ENCODE measurements around the gene NKX1-1. TPM values are rescaled to one million over a fixed set of nuclear protein-coding genes. Genes with fewer than 3 reads are reported as not detected.

Gene NKX1-1
- total RNA-seq, 4 donors from 2014 or later, result not detected

DNA sequence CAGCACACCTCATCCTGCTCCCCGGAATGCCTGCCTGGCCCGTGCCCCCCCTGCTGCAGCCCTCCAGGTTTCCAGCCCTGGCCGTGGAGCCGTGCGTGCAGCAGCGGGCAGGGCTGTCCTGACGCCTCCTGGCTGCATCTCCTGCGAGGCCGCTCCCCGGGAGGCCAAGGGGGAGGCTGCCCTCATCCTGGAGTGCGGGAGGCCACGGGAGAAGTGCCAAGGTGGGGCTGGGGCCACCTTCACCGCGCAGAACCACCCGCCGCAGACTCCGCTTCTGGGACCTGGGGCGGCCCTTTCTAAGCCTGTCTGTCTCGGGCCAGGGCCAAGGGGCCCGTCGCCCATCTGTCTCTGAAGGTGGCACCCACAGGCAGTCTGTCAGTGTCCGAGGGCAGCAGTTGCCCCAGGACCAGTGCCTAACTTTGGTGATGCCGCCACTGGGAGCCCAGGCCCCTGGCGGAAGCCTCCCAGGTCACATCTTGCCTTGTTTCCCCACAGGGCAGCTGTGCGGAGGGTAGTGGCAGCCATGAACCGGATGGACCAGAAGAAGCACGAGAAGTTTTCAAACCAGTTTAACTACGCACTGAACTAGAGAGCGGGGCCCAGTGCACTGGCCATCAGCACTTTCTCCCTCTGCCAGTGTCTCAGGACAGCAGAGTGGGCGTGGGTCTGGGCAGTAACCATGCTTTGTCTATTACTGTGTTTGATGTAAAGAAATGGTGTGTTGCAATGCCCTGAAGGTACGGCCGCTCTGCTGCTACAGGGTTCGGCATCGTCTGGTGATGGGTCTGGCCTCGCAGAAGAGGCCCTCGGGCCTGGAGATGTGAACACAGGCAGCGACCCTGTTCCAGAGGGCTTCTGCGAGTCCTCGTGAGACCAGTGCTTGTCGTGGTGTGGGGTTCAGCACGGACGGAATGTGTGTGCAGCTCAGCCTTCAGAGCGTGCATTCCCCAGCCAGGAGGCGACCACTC is 20.6 kb downstream of the NKX1-1 start:
- H3K9me3 ChIP-seq, result peaks cover 4% of the 10 kb centered on the region
- no peaks in the 10 kb centered on the region for H3K27me3 ChIP-seq
- H3K36me3 ChIP-seq, result peaks cover 66% of the 10 kb centered on the region
- 93% methylated on average over 25 of the region's 44 CpGs for WGBS
- TF ChIP-seq EP300 (IDR thresholded peaks at IDR 0.05), result no peak
- no peak for TF ChIP-seq POLR2A (IDR thresholded peaks at IDR 0.05)
- TF ChIP-seq CTCF (IDR thresholded peaks at IDR 0.05), result no peak
- TF ChIP-seq POLR2AphosphoS5 (IDR thresholded peaks at IDR 0.05), result no peak
- no peak overlapping the region for H3K4me3 ChIP-seq
- H3K27ac ChIP-seq, result no peak overlapping the region
- peak in 1 of 2 donors; percentile 54 for DNase-seq (ENCODE audit: low spot score in 2 of 2)
- no peaks in the 10 kb centered on the region for H3K4me1 ChIP-seq

DNA sequence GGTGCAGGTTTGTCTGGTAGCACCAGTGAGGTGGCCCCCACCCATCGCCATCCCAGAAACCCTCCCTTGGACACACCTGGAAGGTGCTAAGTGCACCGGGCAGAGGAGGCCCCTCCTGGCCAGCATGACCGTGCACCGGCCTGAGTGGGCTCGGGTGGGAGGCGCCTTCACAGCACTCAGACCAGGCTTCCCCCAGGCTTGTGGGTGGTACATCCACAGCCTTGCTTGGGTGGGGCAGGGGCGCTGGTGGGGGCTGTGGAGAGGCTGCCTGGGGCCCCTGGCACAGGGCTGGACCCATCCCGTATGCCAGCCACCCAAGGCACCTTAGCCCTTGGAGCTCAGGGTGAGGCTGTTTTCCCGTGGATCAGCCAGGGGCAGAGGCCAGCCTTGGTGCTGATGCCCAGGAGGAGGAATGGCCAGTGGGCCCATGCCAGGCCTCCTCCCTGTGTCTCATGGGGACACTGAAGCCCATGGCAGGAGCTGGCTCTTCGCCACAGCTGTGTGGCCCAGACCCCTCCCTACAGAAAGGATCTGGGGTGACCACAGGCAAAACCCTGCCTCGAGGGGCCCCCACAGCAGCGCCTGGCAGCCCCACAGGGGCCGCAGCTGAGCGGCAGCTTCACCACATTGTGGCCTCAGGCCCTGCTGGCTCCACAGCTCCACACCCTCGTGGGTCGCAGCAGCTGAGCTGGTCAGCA is 21.4 kb downstream of the NKX1-1 start:
- peak in 1 of 2 donors; percentile 60 for DNase-seq (ENCODE audit: low spot score in 2 of 2)
- Histone ChIP-seq H3K27me3 (no peaks in the 10 kb centered on the region), H3K36me3 (peaks cover 74% of the 10 kb centered on the region)

GRCh38 chr4:1383728-1384591 is 22.3 kb downstream of the NKX1-1 start:
- H3K9me3 ChIP-seq, result peaks cover 4% of the 10 kb centered on the region
- H3K36me3 ChIP-seq, result peaks cover 74% of the 10 kb centered on the region
- 95% methylated on average over 21 of the region's 34 CpGs for WGBS
- H3K4me1 ChIP-seq, result no peaks in the 10 kb centered on the region
- H3K27me3 ChIP-seq, result no peaks in the 10 kb centered on the region
- DNase-seq (ENCODE audit: low spot score in 2 of 2), result peak in 1 of 2 donors; percentile 52
- H3K4me3 ChIP-seq, result no peak overlapping the region
- no peak for TF ChIP-seq POLR2AphosphoS5 (IDR thresholded peaks at IDR 0.05)
- no peak for TF ChIP-seq POLR2A (IDR thresholded peaks at IDR 0.05)
- no peak overlapping the region for H3K27ac ChIP-seq

More for the DNA sequence above, 21.4 kb downstream of the NKX1-1 start:
- Histone ChIP-seq H3K4me1 (no peaks in the 10 kb centered on the region), H3K4me3 (no peak overlapping the region), H3K27ac (no peak overlapping the region), H3K9me3 (peaks cover 4% of the 10 kb centered on the region)
- TF ChIP-seq POLR2AphosphoS5 (IDR thresholded peaks at IDR 0.05), result no peak
- TF ChIP-seq EP300 (IDR thresholded peaks at IDR 0.05), result no peak
- TF ChIP-seq CTCF (IDR thresholded peaks at IDR 0.05), result no peak
- TF ChIP-seq POLR2A (IDR thresholded peaks at IDR 0.05), result no peak
- WGBS, result 100% methylated on average over 2 of the region's 16 CpGs

- H3K36me3 ChIP-seq, result peaks cover 70% of the 10 kb centered on the region
Observed at GRCh38 chr4:1382776-1383727, 23.2 kb downstream of the NKX1-1 start.

More at GRCh38 chr4:1382776-1383727, 23.2 kb downstream of the NKX1-1 start:
- Histone ChIP-seq H3K27ac (no peak overlapping the region), H3K4me1 (no peaks in the 10 kb centered on the region), H3K27me3 (no peaks in the 10 kb centered on the region), H3K4me3 (no peak overlapping the region), H3K9me3 (peaks cover under 1% of the 10 kb centered on the region)
- DNase-seq (ENCODE audit: low spot score in 2 of 2), result peak in 1 of 2 donors; percentile 54
- WGBS, result 91% methylated on average over 20 of the region's 27 CpGs
- TF ChIP-seq POLR2AphosphoS5 (IDR thresholded peaks at IDR 0.05) (no peak), POLR2A (IDR thresholded peaks at IDR 0.05) (no peak), CTCF (IDR thresholded peaks at IDR 0.05) (no peak), EP300 (IDR thresholded peaks at IDR 0.05) (no peak)

Measured in suprapubic skin (tissue), 4 donors.